ENCODE measurements around the gene KBTBD4. TPM values are rescaled to one million over a fixed set of nuclear protein-coding genes. Genes with fewer than 3 reads are reported as not detected.

KBTBD4 gene
- total and polyA plus RNA-seq, 2 of the 13 experiments (the other 11 are each of a cell fraction or from before 2014, with no cell fraction given), result 8.5 to 12.8 TPM

GRCh38 chr11:47565340-47566148 is 13.2 kb downstream of the KBTBD4 start, which contains the start of gene PTPMT1 (continued):
- TF ChIP-seq ZHX2 (IDR thresholded peaks at IDR 0.05; ENCODE audit: low read depth) (no peak), ZHX2 (CRISPR knock-in tag; IDR thresholded peaks at IDR 0.05; ENCODE audit: borderline replicate concordance) (no peak; the same call in 1 of the 2 replicates), PAF1 (CRISPR knock-in tag; IDR thresholded peaks at IDR 0.05) (no peak), ZNF570 (CRISPR knock-in tag; IDR thresholded peaks at IDR 0.05; ENCODE audit: borderline replicate concordance) (peak; percentile 16; the same call in 1 of the 2 replicates), HOXD1 (CRISPR knock-in tag; IDR thresholded peaks at IDR 0.05) (no peak), ZNF296 (CRISPR knock-in tag; conservative IDR thresholded peaks at IDR 0.05) (no peak; the same call in 1 of the 2 replicates), ZBTB40 (IDR thresholded peaks at IDR 0.05) (no peak), ZBTB40 (CRISPR knock-in tag; IDR thresholded peaks at IDR 0.05) (no peak; the same call in 1 of the 2 replicates), HMGA1 (CRISPR knock-in tag; conservative IDR thresholded peaks at IDR 0.05) (no peak)
- TF ChIP-seq, protein P1, sequence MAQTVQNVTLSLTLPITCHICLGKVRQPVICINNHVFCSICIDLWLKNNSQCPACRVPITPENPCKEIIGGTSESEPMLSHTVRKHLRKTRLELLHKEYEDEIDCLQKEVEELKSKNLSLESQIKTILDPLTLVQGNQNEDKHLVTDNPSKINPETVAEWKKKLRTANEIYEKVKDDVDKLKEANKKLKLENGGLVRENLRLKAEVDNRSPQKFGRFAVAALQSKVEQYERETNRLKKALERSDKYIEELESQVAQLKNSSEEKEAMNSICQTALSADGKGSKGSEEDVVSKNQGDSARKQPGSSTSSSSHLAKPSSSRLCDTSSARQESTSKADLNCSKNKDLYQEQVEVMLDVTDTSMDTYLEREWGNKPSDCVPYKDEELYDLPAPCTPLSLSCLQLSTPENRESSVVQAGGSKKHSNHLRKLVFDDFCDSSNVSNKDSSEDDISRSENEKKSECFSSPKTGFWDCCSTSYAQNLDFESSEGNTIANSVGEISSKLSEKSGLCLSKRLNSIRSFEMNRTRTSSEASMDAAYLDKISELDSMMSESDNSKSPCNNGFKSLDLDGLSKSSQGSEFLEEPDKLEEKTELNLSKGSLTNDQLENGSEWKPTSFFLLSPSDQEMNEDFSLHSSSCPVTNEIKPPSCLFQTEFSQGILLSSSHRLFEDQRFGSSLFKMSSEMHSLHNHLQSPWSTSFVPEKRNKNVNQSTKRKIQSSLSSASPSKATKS (CRISPR knock-in tag; IDR thresholded peaks at IDR 0.05), result no peak; the same call in 1 of the 2 replicates
